ENCODE data around the gene PDGFD.

The PDGFD gene

DNA sequence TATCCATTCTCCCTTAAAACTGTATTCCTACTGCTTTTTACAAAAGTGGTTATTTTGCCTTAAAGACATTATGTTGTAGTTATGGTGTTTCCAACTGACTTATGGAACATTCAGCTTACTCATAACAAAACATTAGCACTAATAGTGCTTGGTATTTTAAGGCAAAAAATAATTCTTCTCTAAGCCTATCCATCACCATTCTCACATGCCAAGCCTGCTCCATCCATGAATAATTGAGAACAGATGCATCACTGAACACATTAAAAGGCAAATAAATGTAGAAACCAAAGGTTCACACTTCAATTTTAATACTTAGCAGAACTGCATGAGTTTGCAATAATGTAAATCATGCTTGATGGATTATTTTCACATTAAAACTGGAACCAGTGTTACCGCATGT, 169.9 kb downstream of the PDGFD start:
- no peak for FAIRE-seq

GRCh38 chr11:103993507-103993906, 170.4 kb downstream of the PDGFD start:
- no peak for FAIRE-seq

DNA sequence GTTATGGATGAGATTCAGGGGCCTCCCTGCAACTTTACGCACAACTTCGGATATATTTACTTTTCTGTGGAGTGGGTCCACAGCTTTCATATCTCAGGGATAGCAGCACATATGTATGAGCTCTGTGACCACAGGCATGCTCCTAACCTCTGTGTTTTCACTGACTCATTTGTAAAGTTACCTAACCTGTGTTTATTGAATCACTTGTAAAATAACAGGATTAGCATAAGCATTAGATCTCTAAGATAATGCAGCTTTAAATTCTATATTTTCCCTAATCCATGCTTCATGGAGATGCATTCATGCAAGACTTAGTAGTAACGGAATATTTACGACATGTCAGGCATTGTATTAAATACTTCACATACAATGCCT, 175.4 kb downstream of the PDGFD start:
- no peak for FAIRE-seq

DNA sequence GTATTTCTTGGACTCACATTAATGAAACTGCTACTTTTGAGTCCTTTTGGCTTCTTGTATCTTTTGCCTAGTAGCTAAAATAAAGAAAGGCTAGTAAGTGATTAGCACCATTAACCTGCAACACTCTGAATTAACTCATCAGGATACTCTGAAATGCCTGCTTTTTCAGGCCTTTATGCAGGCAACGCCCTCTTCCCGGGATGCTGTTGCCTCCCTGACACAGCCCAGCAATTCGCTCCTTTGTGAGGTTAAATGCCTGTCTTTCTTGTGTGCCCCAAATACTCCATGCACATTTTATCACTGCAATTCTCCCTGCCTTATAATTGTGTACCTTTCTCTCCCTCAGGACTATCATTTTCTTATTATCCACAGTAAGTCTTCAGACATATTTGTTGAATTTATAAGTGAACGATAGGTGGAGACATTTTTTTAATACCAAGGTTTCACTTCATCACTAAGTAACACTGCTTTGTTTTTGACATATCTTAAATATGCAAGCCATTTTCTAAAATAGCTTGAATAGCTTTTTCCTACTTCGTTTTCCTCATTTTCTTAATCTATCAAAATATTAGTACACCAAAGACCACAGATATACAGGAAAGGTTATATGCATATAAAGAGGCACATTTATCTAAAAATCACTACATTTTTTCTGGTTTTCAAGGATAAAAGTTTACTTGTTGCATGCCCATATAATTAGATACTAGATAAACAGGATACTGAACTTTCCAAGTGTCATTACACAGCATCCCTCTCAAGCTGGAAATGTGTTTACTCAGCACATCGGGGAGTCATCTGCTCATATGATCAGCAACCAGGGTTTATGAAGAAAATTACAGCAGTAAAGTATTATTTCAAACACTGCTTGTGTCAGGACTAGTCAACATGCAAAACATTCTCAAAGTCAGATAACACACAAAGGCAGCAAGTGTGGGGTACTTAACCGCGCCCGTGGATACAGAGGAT, 176.0 kb downstream of the PDGFD start:
- FAIRE-seq, result no peak

GRCh38 chr11:103985041-103985440, 178.9 kb downstream of the PDGFD start:
- FAIRE-seq, result no peak

DNA sequence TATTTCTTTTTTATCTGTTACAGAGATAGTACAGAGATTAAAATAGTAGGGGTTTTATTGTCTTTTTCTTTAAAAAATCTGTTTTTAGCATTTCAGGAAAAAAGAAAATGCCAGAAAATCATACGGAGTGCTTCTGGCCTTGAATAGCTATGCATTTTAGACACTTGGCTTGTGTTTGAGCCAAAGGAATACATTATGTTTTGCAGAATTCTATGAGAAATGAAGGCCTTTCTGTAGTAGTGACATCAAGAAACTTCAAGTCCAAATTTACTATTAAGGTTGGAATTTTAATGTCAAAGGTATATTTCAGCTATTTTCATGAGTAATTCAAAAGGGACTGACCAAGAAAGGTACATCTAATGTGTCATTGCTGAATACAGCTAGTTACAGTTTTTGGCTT, 183.8 kb downstream of the PDGFD start:
- FAIRE-seq, result no peak

DNA sequence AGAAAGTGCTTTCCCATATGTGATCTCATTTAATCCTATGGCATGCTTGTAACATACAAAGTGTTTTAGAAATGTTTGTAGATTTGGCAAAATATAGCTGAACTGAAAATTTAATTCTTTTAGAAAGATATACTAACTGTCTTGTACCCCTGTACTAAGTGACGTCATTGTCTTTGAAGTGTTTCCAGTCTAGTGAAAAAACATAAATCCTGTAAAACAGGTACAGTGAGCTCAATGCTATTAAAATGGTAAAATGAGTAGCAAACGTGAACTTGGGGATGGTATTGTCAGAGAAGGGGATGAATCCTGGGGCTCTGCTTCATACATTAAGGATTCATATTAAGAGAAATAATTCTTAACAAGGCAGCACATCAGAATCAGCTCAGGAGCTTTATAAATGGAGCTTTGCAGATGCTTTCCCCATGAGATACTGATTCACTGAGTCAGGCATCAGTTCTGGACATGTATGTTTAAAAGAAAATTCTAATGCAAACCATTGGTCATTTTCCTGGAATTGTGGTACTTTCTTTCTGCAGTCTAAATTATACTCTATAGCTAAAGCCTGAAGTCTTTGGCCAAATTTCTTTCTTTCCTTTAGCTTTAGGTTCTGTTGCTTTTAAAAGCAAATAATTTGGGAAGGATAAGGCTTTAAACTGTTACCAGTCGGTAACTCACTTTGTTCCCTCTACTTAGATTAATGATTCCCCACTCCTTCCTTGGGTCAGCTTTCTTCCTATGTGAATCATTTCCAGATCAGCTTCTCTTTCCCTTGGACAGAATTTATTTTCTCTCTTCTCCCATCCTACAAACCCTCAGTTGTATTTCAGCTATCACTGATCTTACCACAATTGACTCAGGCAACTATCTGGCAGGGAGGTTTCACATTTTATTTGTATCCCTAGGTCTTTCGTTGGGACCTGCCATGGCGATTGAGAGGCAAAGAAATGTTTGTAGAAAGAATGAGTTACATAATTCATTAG, 185.0 kb downstream of the PDGFD start:
- FAIRE-seq, result no peak

DNA sequence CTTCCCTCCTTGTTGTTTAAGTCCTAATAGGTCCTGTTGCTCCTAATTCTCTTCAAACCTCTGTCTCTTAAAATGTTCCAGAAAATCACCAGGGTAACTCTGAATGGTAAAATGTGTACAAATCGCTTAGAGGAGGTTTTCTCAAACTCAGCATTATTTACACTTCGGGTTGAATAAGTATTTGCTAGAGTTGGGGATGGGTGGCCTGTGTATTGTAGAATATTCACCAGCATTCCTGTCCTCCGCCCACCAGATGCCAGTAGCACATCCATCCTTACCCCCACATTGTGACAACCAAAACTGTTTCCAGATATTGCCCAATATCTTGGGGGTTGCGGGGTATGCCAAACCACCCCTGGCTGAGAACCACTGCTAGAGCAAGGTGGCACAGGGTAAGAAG, 191.9 kb downstream of the PDGFD start:
- no peak for FAIRE-seq

- no peak for FAIRE-seq
Measured at GRCh38 chr11:103970701-103971249, 193.2 kb downstream of the PDGFD start.

DNA sequence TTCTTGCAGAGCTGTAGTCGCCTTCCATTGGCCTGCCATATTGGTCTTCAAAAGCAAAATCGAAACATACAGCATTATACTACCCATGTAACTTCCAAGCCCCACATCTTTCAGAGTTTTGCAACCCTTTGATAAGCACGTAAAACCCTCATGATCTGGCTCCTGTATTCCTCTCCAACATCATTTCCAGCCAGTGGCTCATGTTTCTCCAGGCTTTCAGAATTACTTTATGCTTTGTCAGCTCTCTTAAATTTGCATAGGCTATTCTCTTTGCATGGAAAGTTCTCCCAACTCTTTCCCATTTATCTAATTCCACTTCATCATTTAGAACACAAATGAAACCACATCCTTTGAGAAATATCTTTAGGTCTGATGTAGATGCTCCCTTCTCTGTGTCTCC, 195.3 kb downstream of the PDGFD start:
- no peak for FAIRE-seq

- no peak for FAIRE-seq
Measured at GRCh38 chr11:103967985-103968384, 196.0 kb downstream of the PDGFD start.

DNA sequence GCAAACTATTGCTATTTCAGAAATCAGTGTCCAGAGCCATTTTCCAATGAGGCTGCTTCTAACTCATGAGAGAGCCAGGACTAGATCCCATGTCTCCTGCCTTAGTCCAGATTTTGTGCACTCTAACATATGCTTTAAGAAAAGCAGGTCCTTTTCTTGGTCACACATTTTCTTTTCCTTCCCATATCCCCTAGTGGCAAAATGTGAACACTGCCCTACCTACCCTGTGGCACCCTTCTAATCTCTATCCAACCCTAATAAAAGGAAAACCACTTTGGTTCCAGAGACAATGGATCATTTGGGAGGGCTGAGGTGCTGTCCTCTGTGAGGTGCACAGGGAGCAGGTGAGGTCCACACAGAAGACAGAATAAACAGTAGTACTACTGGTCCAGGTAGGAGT, 199.6 kb downstream of the PDGFD start:
- no peak for FAIRE-seq

- no peak for FAIRE-seq
Measured at GRCh38 chr11:103963648-103964047, 200.3 kb downstream of the PDGFD start.

- no peak for FAIRE-seq
Measured at GRCh38 chr11:103961010-103961409, 202.9 kb downstream of the PDGFD start.

GRCh38 chr11:103960108-103960507, 203.8 kb downstream of the PDGFD start:
- no peak for FAIRE-seq

GRCh38 chr11:103959279-103959942, 204.5 kb downstream of the PDGFD start:
- FAIRE-seq, result no peak

DNA sequence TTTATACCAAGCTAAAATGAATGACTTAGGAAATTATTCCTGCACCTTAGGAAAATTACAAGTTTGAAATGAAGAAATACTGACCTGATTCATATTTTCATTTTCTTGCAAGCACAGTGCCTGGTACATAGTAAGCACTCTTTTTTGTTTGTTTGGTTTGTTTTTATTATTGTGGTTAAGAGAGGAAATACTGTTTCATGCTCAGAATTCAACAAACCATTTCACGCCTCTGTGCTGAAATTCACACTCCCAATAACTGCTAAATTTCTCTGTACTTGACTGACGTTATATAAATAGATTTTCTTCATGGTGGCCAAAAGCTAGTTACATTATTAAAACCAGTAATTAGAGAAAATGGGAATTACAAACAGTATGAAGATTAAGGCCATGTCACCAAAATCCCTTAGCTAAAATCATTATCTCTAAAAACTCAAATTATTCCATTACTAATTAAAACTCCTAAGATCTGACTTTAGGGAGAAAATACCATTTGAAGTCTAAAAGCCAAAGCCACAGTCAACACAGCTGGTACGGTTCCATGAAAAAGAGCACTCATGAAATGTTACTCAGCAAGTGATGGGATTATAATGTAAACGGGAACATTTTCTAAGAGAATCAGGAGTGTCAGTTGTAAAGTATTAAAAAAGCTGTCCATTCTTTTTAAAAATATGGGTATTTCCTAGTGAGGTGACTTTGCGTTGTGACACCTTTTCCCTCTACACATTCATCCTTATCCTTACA, 205.3 kb downstream of the PDGFD start:
- no peak for FAIRE-seq

DNA sequence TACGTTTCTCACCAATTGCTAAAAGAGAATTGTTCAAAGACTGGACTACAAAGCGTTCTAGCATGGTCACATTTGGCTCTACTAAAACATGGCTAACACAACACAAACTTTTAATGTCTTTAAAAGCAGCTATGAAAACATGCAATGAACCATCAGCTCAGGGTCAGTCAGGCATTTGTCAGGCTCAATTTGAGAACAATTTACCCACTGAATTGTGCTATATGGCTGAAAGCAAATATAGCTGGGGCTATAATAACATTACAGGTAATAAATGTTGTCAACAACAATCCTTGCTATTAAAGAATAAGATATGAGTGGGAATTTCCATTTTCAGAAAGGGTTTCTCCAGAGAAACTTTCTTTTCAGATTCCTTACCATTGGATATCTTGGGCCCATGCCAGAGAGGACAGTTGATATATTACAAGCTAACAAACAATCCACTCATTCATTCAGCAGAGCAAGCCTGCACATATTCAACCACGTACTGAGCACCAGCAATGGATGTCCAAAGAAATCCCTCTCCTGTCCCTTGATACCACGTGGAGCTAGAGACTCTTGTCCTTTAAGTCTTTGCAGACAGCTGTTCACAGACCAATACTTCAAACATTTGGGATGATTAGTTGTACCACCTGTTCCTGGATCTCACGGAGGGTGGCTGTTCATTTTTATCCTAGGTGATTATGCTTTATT, 210.0 kb downstream of the PDGFD start:
- no peak for FAIRE-seq

DNA sequence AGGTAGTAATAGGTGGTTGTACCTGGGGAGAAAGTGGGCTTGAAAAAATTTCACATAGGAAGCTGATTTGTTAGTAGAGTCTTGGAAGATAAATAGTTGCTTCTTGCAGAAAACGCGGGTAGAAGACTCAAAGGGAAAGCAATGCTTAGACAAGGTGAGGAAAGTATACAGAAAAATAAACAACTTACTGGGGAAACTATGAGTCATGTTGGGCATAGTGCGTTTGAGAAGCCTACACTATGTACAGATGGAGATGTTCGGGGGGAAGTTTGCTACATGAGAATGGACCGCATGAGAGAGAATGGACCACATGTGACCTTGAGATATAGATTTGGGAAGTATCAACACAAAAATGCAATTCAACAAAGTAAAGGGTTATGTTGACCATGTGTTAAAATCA, 214.2 kb downstream of the PDGFD start:
- FAIRE-seq, result no peak

DNA sequence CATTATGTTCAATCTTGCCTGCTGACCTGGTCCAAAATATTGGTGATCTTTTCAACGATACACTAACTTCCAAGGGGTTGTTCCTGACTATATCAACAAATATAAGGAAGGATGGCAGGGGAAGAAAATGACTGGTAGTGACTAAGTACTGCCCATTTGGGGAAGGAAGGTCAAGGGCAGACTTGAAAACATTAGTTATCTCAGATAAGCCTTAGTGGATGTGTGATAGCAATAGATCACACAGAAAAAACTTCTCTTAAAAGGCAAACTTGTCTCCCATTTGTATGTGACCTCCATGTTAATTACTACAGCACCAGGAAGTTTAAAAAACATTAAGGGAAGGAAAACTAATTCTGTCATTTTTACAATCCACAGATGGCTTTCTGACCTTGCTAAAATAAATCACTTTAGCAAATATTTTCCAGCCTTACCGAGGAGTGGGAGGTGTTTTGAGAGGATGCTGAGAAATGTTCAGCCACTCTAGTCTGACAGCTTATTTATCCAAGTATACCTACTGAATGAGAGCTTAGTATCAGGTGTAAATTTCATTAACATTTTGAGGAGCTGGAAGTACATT, 215.7 kb downstream of the PDGFD start:
- FAIRE-seq, result no peak

- FAIRE-seq, result no peak
Measured at GRCh38 chr11:103947546-103947919, 216.4 kb downstream of the PDGFD start.

Measured in A204.1 (cell line).